RWPE1 (cell line): ENCODE results near the gene EMC1.
"Not testable (repeated sequence)": the region's sequence is repeated elsewhere in the genome, so short reads cannot be mapped to it uniquely, and the experiment has no call there.

Experiments used
- CTCF ChIA-PET: fragments of 350-600 bp; sonication (Branson Sonifier 250); formaldehyde crosslinking; extraction: SDS; loops from one replicate; lab custom pipeline; 2021; lab: Yijun Ruan, JAX
- POLR2A ChIA-PET: fragments of 400-600 bp; formaldehyde crosslinking; extraction: SDS; loops from one replicate; lab custom pipeline; 2020; ENCODE audit warnings: antibody characterized with exemption; ENCODE audit not compliant: low non-redundant PET; lab: Yijun Ruan, JAX
- DNase-seq: peaks from one replicate; pipeline ENCODE4 v3.0.0; 2012; ENCODE audit warnings: low spot score
- H3K27ac ChIP-seq: fragments of 450-650 bp; 2 replicates; pipeline ENCODE4 v1.5.1; 2017
- TF ChIP-seq, protein P1 (sequence below): fragments of 450-650 bp; conservative IDR thresholded peaks from 2 replicates; pipeline ENCODE4 v1.5.1; 2017; ENCODE audit warnings: low read depth, mild to moderate bottlenecking

EMC1 gene

DNA sequence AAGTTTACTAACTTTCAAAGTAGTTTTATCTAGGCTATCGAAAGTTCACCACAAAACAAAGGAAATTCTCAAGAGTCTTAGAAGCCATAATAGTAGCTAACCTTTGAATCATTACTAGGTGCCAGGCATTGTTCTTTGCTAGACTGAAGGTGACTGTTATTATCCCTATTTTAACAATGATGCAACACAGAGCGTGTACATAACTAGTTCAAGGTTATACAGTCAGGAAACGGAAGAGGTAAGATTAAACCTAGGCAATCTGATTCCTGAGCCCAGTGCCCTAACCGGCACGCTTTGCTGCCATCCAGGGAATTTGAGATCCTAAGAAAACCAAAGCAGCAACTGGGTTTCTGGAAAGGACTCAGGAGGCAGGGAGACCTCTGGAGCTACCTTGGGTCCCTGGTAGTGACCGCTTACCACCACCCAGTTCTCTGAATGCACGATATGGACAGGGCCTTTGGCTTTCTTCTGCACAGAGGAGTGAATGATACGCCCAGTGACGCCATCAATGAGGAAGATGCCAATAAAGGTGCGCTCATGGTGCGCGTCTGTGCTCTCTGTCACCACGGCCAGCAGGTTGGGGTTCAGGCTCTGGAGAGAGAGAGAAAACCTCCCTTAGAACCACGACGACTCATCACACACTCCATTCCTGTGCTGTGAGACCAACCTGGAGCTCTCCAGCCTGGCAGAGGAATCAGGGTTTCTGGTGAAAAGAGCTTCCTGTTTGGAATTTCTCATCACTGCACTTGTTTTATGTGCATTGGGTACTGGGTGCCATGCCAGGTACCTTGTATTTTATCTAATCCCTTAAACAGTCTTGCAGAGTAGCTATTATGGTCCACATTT is 28.1 kb downstream of the EMC1 start:
- DNase-seq = no peak
- ChIA-PET CTCF (no interaction called here), POLR2A (no interaction called here)
- TF ChIP-seq, protein P1, sequence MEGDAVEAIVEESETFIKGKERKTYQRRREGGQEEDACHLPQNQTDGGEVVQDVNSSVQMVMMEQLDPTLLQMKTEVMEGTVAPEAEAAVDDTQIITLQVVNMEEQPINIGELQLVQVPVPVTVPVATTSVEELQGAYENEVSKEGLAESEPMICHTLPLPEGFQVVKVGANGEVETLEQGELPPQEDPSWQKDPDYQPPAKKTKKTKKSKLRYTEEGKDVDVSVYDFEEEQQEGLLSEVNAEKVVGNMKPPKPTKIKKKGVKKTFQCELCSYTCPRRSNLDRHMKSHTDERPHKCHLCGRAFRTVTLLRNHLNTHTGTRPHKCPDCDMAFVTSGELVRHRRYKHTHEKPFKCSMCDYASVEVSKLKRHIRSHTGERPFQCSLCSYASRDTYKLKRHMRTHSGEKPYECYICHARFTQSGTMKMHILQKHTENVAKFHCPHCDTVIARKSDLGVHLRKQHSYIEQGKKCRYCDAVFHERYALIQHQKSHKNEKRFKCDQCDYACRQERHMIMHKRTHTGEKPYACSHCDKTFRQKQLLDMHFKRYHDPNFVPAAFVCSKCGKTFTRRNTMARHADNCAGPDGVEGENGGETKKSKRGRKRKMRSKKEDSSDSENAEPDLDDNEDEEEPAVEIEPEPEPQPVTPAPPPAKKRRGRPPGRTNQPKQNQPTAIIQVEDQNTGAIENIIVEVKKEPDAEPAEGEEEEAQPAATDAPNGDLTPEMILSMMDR = no peak
- H3K27ac ChIP-seq = no peak overlapping the region

DNA sequence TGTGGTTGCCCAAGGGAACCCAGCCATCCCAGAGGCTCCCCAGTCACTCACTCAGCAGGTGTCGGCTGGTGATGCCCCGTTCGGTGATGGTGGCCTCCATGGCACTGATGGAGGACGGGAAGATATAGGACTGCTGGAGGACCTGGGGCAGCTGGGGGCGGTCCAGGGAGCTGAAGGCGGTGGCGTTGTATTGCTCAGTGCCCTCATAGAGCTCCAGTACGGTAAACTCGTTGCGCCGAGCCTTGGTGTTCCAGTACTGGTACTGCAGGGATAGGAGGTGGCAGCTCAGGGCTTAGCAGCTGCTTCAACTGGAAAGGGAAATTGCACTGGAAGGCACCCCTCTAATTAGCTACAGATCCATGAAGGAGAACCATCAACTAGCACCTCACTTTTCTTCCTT is 28.8 kb downstream of the EMC1 start:
- TF ChIP-seq, protein P1 = no peak
- ChIA-PET CTCF (interaction anchor here (1.0 kb wide), 1 partner anchor 19 kb away, joined by 8 read pairs; no protein-coding TSS in a partner anchor), POLR2A (no interaction called here)
- no peak overlapping the region for H3K27ac ChIP-seq
- DNase-seq = no peak

DNA sequence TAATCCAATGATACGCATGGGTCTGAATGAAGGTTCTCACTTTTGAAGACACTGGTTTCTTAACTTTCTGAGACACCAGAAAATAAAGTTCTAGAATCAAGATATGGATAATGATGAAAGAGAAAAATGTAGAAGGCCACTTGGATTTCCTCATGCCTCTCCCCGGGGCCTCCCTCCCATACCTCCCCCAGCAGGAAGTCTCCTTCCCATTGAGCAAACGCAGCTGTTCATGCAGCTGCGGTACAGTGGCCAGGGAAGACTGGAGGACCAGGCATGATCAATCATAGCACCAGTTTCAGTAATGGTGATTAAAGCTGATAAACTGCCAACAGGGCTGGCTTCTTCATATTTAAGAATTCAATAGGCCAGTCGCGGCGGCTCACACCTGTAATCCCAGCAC is 30.3 kb downstream of the EMC1 start:
- POLR2A ChIA-PET = no interaction called here
- TF ChIP-seq, protein P1 = no peak
- CTCF ChIA-PET = no interaction called here
- H3K27ac ChIP-seq = no peak overlapping the region
- DNase-seq = no peak

DNA sequence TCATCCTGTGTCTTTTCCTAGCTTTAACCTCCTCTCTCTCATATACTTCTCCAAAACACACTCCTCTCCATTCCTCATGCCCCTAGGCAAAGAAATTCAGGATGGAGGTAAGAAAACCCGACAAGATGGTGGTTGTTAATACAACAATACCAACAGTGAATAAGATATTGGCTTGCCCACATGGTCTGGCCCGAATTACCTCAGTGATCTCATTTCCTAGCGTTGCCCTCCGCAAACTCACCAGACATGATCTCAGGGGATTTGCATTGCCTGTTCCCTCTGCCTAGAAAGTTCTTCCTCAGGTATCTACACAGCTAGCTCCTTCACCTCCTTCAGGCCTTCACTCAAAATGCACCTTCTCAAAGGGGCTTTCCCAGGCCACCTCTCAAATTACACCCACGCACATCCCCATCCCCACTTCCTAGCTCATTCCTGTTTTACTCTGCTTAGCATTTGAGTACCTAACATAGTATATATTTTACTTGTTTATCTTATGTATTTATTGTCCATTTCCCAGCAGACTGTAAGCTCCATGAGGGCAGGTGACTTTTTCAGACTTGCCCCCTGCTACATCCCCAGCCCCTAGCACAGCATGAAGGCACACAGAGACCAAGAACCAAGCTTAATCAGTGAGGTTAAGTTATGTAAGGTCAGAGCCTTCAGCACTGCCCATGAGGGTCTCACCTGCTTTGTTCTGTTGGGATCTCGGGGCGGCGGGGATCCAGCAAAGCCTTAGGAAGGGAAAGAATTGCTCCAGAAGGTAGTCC is 31.1 kb downstream of the EMC1 start:
- DNase-seq = no peak
- POLR2A ChIA-PET = no interaction called here
- CTCF ChIA-PET = interaction anchor here (0.7 to 0.8 kb wide), 2 partner anchors 423 to 951 kb away, joined by 7 to 8 read pairs; no protein-coding TSS in a partner anchor
- H3K27ac ChIP-seq = no peak overlapping the region
- TF ChIP-seq, protein P1 = no peak

DNA sequence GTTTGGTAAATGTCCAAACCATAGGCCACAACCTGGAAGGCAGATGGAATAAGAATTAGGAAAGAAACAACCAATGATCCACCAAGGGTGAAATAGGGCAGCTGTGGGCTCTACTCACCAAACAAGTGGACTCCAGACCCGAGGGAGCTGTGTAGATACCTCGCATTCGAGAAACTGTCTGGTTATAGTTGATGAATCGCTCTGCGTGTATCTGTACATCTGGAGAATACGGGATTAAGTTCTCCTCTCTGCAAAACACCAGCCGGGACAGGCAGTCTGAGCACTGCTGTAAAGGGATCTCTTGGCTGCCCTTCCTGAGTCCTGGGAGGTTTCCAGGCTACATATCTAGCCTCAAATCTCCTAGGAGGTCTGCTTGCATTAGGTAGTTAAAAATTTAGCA is 31.9 kb downstream of the EMC1 start:
- ChIA-PET POLR2A (no interaction called here), CTCF (no interaction called here)
- no peak overlapping the region for H3K27ac ChIP-seq
- TF ChIP-seq, protein P1 = no peak
- no peak for DNase-seq

DNA sequence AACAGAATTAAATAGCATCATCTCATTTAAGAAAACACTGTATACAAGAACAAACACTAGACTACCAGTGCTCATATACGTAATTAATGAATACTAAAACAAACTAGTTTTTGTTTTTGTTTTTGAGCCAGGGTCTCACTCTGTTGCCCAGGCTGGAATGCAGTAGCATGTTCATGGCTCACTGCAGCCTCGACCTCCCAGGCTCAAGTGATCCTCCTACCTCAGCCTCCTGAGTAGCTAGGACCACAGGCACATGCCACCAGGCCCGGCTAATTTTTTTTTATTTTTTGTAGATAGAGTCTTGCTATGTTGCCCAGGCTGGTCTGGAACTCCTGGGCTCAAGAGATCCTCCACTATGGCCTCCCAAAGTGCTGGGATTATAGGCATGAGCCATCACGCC is 34.7 kb downstream of the EMC1 start:
- CTCF ChIA-PET = interaction anchor here (0.9 kb wide), 1 partner anchor 24 kb away, joined by 3 read pairs; no protein-coding TSS in a partner anchor
- DNase-seq, H3K27ac ChIP-seq, POLR2A ChIA-PET: not testable (repeated sequence)
